ENCODE data around the gene ATE1. TPM values are rescaled to one million over a fixed set of nuclear protein-coding genes. Genes with fewer than 3 reads are reported as not detected.

The ATE1 gene
- total RNA-seq, 1 donor from 2014 or later, result 35.4 TPM

DNA sequence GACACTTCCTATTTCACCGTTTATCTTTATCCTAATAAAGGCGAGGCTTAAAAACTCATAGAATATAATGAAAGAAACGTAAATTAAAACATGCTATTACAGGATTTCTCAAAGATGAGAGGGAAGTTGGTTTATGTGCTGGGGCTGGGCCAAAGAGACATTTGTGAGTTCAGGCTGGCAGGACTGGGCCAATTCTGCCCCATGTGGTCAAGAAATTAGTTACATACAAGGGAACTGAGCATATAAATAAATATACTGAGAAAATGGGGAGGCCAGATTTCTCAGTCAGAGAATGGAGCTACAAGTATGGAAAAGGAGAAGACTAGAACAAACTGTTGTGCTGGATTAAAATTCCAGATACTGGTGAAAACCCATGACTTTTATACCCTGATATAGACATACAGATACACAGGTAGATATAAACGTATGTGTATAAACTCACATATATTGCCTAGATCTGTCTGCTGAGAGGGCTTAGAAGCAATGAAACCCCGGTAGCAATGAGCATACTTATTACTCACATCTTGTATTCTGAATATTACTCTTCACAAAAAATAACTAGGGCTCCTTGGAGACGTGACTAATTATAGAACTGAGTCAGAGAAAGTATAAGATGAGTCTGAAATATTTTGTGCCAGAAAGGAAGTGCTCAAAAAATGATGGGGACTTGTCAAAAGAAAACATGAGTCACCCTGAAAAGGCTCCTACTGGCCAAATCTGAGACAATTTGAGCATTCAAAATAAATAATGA, 173.9 kb downstream of the ATE1 start:
- peaks cover 3% of the 10 kb centered on the region for H3K4me1 Mint-ChIP-seq (ENCODE audit: unreplicated experiment)
- H3K27me3 Mint-ChIP-seq, result no peaks in the 10 kb centered on the region
- peaks cover 36% of the 10 kb centered on the region for H3K36me3 Mint-ChIP-seq
- TF ChIP-seq, protein P1, sequence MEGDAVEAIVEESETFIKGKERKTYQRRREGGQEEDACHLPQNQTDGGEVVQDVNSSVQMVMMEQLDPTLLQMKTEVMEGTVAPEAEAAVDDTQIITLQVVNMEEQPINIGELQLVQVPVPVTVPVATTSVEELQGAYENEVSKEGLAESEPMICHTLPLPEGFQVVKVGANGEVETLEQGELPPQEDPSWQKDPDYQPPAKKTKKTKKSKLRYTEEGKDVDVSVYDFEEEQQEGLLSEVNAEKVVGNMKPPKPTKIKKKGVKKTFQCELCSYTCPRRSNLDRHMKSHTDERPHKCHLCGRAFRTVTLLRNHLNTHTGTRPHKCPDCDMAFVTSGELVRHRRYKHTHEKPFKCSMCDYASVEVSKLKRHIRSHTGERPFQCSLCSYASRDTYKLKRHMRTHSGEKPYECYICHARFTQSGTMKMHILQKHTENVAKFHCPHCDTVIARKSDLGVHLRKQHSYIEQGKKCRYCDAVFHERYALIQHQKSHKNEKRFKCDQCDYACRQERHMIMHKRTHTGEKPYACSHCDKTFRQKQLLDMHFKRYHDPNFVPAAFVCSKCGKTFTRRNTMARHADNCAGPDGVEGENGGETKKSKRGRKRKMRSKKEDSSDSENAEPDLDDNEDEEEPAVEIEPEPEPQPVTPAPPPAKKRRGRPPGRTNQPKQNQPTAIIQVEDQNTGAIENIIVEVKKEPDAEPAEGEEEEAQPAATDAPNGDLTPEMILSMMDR (conservative IDR thresholded peaks at IDR 0.05), result peak; percentile 62
- H3K27ac Mint-ChIP-seq, result no peak overlapping the region
- no peak for DNase-seq (ENCODE audit: extremely low spot score, unreplicated experiment)
- peaks cover 28% of the 10 kb centered on the region for H3K9me3 Mint-ChIP-seq
- no peak overlapping the region for H3K4me3 Mint-ChIP-seq

DNA sequence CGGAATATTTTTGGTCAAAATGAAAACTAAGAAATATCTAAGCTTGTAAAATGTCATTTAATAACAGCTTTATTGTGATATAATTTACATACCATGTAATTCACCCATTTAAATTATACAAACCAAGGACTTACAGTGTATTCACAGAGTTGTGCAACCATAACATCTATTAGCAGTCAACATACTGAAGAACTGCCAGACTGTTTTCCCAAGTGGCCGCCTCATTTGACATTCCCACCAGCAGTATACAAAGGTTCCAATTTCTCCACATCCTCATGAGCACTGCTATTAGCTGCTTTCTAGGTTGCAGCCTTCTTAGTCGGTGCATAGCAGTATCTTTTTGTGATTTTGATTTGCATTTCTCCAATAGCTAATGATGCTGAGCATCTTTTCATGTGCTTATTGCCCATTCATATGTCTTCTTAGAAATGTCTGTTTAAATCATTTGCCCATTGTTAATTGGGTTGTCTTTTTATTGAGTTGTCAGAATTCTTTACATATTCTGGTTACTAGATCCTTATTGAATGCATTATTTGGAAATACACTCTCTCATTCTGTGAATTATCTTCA, 176.6 kb downstream of the ATE1 start:
- peaks cover 20% of the 10 kb centered on the region for H3K9me3 Mint-ChIP-seq
- H3K4me3 Mint-ChIP-seq, result no peak overlapping the region
- peaks cover 20% of the 10 kb centered on the region for H3K36me3 Mint-ChIP-seq
- H3K4me1 Mint-ChIP-seq (ENCODE audit: unreplicated experiment), result peaks cover 9% of the 10 kb centered on the region
- TF ChIP-seq, protein P1 (conservative IDR thresholded peaks at IDR 0.05), result no peak
- no peak overlapping the region for H3K27ac Mint-ChIP-seq
- DNase-seq (ENCODE audit: extremely low spot score, unreplicated experiment), result no peak
- H3K27me3 Mint-ChIP-seq, result no peaks in the 10 kb centered on the region

DNA sequence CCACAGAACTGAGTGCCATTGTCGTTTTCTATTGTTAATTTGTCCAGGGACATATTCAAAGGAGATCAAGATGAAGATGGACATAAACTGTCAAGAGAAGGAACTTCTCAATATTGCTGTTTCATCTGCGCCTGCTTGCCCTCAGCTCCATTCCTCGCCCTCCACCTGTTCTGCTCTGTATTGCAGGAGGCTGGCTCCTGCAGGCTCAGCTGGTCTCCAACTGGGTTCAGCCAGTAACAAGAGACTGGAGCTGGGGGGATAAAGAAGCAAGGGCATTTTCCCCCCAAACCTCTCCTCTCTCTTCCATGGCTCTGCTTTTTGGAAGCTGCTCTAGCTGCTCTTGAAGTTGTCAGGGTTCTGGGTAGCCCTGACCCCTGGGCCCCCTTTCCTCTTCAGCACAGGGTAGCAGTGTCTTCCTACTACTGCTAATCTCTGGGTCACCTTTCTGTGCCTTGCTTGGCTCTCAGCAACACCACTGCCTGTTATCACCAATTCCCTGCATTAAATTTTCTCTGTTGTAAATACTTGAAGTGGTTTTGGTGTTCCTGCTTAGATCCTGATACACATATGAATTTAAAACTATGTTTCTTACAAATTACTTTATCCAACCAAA, 180.6 kb downstream of the ATE1 start:
- no peak overlapping the region for H3K4me3 Mint-ChIP-seq
- no peak overlapping the region for H3K27ac Mint-ChIP-seq
- TF ChIP-seq, protein P1 (conservative IDR thresholded peaks at IDR 0.05), result no peak
- H3K9me3 Mint-ChIP-seq, result no peaks in the 10 kb centered on the region
- peaks cover 16% of the 10 kb centered on the region for H3K4me1 Mint-ChIP-seq (ENCODE audit: unreplicated experiment)
- H3K27me3 Mint-ChIP-seq, result no peaks in the 10 kb centered on the region
- no peak for DNase-seq (ENCODE audit: extremely low spot score, unreplicated experiment)
- peaks cover 13% of the 10 kb centered on the region for H3K36me3 Mint-ChIP-seq

DNA sequence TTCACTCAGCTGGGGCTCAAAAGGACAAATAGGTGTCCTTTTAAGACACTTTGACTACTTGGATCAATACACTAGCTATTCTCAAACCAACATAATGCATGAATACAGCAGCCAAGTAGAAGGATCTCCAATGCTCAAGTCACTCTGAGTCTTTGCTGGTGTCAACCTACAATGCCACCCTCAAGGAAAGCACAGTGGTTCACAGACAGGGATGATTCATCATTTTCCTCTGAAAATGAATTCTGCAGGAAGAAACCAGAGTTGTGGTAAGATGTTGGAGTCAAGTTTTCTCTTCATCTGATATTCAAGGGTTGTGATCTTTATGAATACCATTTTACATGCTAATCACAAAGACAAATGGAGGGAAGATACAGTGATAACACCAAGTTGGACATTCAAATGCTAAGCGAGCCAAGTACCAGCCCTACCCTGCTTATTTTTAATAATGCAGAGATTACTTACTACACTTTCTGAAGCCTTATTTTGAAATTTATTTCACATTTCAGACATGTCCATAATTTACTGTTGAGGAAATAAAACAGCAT, 186.5 kb downstream of the ATE1 start:
- Mint-ChIP-seq H3K27ac (no peak overlapping the region), H3K9me3 (no peaks in the 10 kb centered on the region)
- TF ChIP-seq, protein P1 (conservative IDR thresholded peaks at IDR 0.05), result no peak

DNA sequence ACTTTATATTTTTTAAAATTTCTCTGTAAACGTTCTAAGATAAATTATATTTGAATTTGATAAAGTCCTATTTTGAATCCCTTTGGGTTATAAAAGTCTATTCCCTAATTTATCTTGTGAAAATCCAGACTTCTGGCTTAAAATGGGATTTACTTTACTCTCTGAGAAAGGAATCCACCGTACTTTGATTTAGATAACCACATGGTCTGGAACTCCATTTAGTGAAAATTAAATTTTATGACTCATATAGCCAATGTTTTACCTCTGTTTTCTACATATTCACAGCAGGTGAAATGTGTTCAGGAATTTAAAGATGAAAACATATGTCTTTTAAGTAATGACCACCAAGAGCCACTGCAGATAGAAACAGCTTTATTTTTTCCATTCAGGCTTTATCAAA, 187.8 kb downstream of the ATE1 start:
- Mint-ChIP-seq H3K9me3 (no peaks in the 10 kb centered on the region), H3K4me3 (no peak overlapping the region), H3K4me1 (ENCODE audit: unreplicated experiment) (peaks cover 33% of the 10 kb centered on the region), H3K36me3 (peaks cover 13% of the 10 kb centered on the region), H3K27ac (no peak overlapping the region), H3K27me3 (no peaks in the 10 kb centered on the region)
- DNase-seq (ENCODE audit: extremely low spot score, unreplicated experiment), result no peak
- TF ChIP-seq, protein P1 (conservative IDR thresholded peaks at IDR 0.05), result no peak

More for the DNA sequence above, 186.5 kb downstream of the ATE1 start:
- H3K27me3 Mint-ChIP-seq, result no peaks in the 10 kb centered on the region
- peaks cover 17% of the 10 kb centered on the region for H3K36me3 Mint-ChIP-seq
- DNase-seq (ENCODE audit: extremely low spot score, unreplicated experiment), result no peak
- peaks cover 25% of the 10 kb centered on the region for H3K4me1 Mint-ChIP-seq (ENCODE audit: unreplicated experiment)
- no peak overlapping the region for H3K4me3 Mint-ChIP-seq
